GM12801 (cell line): ENCODE data around the gene GMPR.

Experiments
- CTCF ChIP-seq: IDR thresholded peaks from one replicate; pipeline ENCODE4 v1.5.1; 2011; ENCODE audit warnings: control low read depth; ENCODE audit not compliant: insufficient read length; ENCODE audit errors: extremely low read depth

The GMPR gene

GRCh38 chr6:16238057-16238962 lies at the start of gene GMPR:
Gene GMPR (plus strand): TSS chr6:16238587. CDS start chr6:16238694, 107 bp downstream.
- no peak for TF ChIP-seq CTCF

- no peak for TF ChIP-seq CTCF
Measured at GRCh38 chr6:16190214-16190613, 48.2 kb upstream of the GMPR start.

GRCh38 chr6:16196260-16196983 lies 42.0 kb upstream of the GMPR start:
- TF ChIP-seq CTCF, result no peak

- TF ChIP-seq CTCF, result no peak
Measured at GRCh38 chr6:16196984-16197546, 41.3 kb upstream of the GMPR start.

- no peak for TF ChIP-seq CTCF
Measured at GRCh38 chr6:16198061-16198705, 40.2 kb upstream of the GMPR start.

- TF ChIP-seq CTCF, result no peak
Measured at GRCh38 chr6:16199804-16200203, 38.6 kb upstream of the GMPR start.
